PFSK-1 (cell line): Measurements from ENCODE around the gene RABGEF1. TPM values are rescaled to one million over a fixed set of nuclear protein-coding genes. Genes with fewer than 3 reads are reported as not detected.

Source experiments
- FOXP2 ChIP-seq: optimal IDR thresholded peaks from 2 replicates; pipeline ENCODE3; 2011; ENCODE audit warnings: borderline replicate concordance, control low read depth, inconsistent platforms; ENCODE audit not compliant: insufficient read depth; ENCODE audit errors: extremely low read length, extremely low read depth
- POLR2AphosphoS5 ChIP-seq: IDR thresholded peaks from 2 replicates; pipeline ENCODE4 v1.6.1; 2012; ENCODE audit warnings: low read depth, mild to moderate bottlenecking, control low read depth, low read length, moderate library complexity
- REST ChIP-seq, 2 experiments: IDR thresholded peaks; 2 replicates each; pipeline versions ENCODE4 v1.6.1 to v1.8.0; 2011 to 2012; ENCODE audit warnings: low read depth in 2 of 2, low read length in 2 of 2, control low read depth in 1 of 2, inconsistent platforms in 1 of 2, mild to moderate bottlenecking in 1 of 2, moderate library complexity in 1 of 2; ENCODE audit not compliant: insufficient read depth in 1 of 2
- SIN3A ChIP-seq: IDR thresholded peaks from 2 replicates; pipeline ENCODE4 v1.6.1; 2012; ENCODE audit warnings: mild to moderate bottlenecking, low read length, moderate library complexity, borderline replicate concordance; ENCODE audit not compliant: insufficient read depth
- TAF1 ChIP-seq: IDR thresholded peaks from 2 replicates; pipeline ENCODE4 v1.6.1; 2012; ENCODE audit warnings: low read length, control low read depth, borderline replicate concordance; ENCODE audit not compliant: insufficient read depth
- polyA plus RNA-seq: library from polyadenylated mRNA; unstranded; fragments of >200 nt; gene quantifications from one replicate; pipeline ENCODE4 v1.2.1, GENCODE V29; 2012; ENCODE audit warnings: low read depth, missing spikeins; ENCODE audit not compliant: insufficient read length

RABGEF1 gene
- 17.9 TPM for polyA plus RNA-seq

- TF ChIP-seq TAF1 (peak; percentile 81; the same call in 1 of the 2 replicates), REST (IDR thresholded peaks at IDR 0.05; ENCODE audit: insufficient read depth in 1 of 2, low read depth in 2 of 2, low read length in 2 of 2) (0 out of 4 replicates have a peak, but pooled peaks of 1 of the 2 experiments have one; percentile 36), POLR2AphosphoS5 (peak; percentile 92), FOXP2 (peak; percentile 90), SIN3A (0 out of 2 replicates have a peak, but pooled peaks have one; percentile 14)
These were observed at the start of gene RABGEF1 for GRCh38 chr7:66740302-66740979. Gene RABGEF1 (plus strand): TSS chr7:66740733. CDS start chr7:66771900, 31,167 bp downstream.

GRCh38 chr7:66693331-66693730, 47.2 kb upstream of the RABGEF1 start:
- TF ChIP-seq FOXP2 (no peak), SIN3A (no peak), TAF1 (no peak), POLR2AphosphoS5 (no peak), REST (IDR thresholded peaks at IDR 0.05; ENCODE audit: insufficient read depth in 1 of 2, low read depth in 2 of 2, low read length in 2 of 2) (no peak)

GRCh38 chr7:66694286-66694685, 46.2 kb upstream of the RABGEF1 start:
- TF ChIP-seq POLR2AphosphoS5 (no peak), REST (IDR thresholded peaks at IDR 0.05; ENCODE audit: insufficient read depth in 1 of 2, low read depth in 2 of 2, low read length in 2 of 2) (no peak), SIN3A (no peak), FOXP2 (no peak), TAF1 (no peak)

- TF ChIP-seq REST (IDR thresholded peaks at IDR 0.05; ENCODE audit: insufficient read depth in 1 of 2, low read depth in 2 of 2, low read length in 2 of 2) = no peak
These were observed 43.8 kb upstream of the RABGEF1 start for GRCh38 chr7:66696774-66697191.
